ENCODE data around the gene ZNF775. TPM values are rescaled to one million over a fixed set of nuclear protein-coding genes. Genes with fewer than 3 reads are reported as not detected.
A peak's percentile ranks its signal among the peaks of the same experiment; 100 is the strongest.

ZNF775 gene
- total RNA-seq, 2 experiments from 2014 or later, result 5.4 to 6.4 TPM

DNA sequence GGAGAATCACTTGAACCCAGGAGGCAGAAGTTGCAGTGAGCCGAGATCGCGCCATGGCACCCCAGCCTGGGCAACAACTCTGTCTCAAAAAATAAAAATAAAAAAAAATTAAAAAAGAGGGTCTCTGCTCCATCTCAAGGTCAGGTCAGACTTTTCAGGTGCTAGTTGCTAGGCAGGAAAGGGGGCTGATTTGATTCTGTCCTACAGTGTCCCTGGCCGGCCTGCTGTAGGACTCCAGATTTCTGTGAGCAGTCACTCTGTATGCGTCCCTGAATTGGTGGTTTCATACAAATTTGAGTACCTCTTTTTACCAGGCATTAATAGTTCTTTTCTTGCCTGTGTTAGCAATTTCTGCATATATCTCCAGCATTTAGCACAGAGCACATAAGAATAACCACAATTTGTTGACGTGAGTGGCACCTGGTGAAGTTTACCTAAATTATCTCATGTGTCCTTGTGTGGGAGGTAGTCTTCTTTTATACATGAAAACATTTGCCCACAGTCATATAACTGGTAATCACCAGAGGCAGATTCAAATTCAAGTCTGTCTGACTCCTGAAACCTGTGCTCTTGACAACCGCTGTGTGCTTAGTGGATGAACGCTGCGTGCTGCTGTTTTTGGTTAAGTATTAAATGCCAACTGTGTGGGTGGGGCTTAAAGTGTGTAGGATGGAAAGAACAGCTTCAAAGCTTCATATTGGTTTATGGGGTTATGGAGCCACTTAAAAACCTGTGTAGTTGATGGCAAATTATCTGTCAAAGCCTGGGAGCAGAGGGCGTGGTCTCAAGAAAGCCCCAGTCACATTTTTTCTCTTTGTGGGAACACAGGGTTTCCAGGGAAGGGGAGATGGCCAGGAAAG lies 3.2 kb upstream of the ZNF775 start:
- H3K27ac Mint-ChIP-seq, result peak overlapping the region; percentile 5
- H3K4me3 Mint-ChIP-seq, result no peak overlapping the region
- H3K27me3 Mint-ChIP-seq, result no peaks in the 10 kb centered on the region
- peaks cover 9% of the 10 kb centered on the region for H3K36me3 Mint-ChIP-seq
- H3K9me3 Mint-ChIP-seq, result no peaks in the 10 kb centered on the region
- no peak for ATAC-seq (ENCODE audit: low read depth)
- POLR2A ChIA-PET, result no interaction called here
- peak; percentile 18 for DNase-seq
- H3K4me1 Mint-ChIP-seq, result peaks cover 34% of the 10 kb centered on the region

DNA sequence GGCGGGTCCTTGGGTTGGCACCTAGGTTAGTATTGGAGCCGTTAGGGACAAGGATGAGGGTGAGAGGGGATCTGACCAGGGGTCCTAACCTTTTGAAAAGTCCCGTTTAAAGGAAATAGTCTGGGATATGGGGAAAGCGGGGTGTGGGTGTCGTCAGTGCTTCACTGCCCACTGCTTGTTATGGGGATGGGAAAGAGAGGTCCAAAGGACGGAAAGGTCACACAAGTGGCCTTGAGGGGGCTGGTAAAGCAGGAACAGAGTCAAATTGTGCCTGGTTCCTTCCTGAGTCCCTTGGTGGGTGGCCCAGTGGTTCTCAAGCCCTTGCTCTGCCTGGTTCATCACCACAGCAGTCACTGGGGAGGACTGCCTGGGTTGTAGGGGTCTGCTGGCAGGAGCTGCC lies 2.6 kb upstream of the ZNF775 start:
- DNase-seq (peak; percentile 18), ATAC-seq (ENCODE audit: low read depth) (no peak)
- Mint-ChIP-seq H3K27me3 (no peaks in the 10 kb centered on the region), H3K4me3 (no peak overlapping the region), H3K27ac (no peak overlapping the region), H3K36me3 (peaks cover 9% of the 10 kb centered on the region), H3K4me1 (peaks cover 36% of the 10 kb centered on the region), H3K9me3 (no peaks in the 10 kb centered on the region)
- POLR2A ChIA-PET, result interaction anchor here (2.1 kb wide), 1 partner anchor 8 kb away, joined by 14 read pairs; the partner anchor contains the start of gene REPIN1

DNA sequence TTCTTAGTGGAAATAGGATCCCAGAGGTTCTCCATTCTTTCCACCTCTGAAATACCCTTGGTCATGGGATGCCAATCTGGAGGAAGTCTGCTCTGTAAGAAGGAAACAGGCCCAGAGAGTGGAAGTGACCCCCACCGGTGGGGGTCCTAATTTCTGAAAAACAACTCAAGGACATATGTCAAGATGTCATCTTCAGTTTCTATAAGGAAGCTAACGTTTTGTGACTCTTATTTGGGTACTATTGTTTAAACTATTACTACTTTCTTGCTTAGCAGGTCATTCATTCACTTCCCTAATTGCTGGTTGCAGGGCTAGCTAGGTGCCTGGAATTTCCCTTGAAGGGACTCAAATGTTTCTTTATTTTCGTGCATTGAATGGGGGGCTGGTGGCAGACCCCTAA lies 1.9 kb upstream of the ZNF775 start:
- POLR2A ChIA-PET, result interaction anchor here (1.1 to 2.1 kb wide), 3 partner anchors 8 to 27 kb away, joined by 4 to 14 read pairs (median 5); partner anchors contain the start of gene REPIN1
- Mint-ChIP-seq H3K9me3 (no peaks in the 10 kb centered on the region), H3K4me1 (peaks cover 36% of the 10 kb centered on the region), H3K27ac (no peak overlapping the region), H3K4me3 (peak overlapping the region; percentile 80), H3K36me3 (peaks cover 9% of the 10 kb centered on the region), H3K27me3 (no peaks in the 10 kb centered on the region)
- DNase-seq (no peak), ATAC-seq (ENCODE audit: low read depth) (no peak)

DNA sequence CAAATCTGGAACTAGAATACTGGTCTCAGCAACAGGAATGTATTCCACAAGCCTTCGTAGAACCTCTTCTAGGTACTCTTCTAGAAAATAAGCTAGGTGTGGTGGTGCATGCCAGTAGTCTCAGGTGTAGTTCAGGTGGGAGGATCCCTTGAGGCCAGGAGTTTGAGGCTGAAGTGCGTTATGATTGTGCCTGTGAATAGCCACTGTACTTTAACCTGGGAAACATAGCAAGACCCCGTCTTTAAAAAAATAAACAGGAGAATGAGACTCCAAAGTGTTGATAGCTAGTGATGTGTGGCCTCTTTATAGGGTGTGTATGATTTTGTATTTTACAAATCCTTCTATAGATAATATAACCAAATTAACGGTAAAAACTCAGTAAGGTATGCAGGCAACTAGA lies 1.5 kb upstream of the ZNF775 start:
- peaks cover 36% of the 10 kb centered on the region for H3K4me1 Mint-ChIP-seq
- H3K36me3 Mint-ChIP-seq, result peaks cover 9% of the 10 kb centered on the region

DNA sequence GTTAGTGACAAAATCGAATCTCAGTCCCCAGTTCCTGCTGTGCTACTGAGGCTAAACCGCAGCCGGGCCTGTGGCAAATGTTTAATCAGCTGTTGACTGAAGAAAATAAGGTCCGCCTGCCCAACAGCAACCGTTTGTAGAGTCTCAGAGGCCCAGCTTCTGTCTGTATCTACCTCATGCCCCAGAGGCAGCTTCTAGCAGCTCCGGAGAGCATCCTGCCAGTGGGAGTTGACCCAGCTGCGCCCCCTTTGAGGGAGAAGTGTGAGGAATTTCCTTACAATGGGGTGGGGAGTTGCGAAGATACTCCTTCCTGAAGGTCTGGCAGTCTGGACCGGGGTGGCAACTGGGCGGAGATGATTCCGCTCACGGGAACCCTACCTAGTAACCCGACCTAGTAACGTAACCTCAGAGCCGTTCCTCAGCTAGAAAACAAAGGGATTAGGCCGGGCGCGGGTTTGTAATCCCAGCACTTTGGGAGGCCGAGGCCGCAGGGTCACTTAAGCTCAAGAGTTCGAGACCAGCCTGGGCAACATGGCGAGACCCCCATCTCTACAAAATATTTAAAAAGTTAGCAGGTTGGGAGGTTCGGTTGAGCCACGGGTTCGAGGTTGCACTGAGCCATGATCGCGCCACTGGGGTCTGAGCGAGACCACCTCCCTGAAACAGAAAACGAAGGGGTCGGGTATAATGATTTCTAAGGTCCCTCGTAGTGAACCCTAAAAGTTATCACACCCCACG lies 846 bp upstream of the ZNF775 start:
- no peaks in the 10 kb centered on the region for H3K9me3 Mint-ChIP-seq
- POLR2A ChIA-PET, result interaction anchor here (0.8 to 2.1 kb wide), 7 partner anchors 9 to 73 kb away, joined by 3 to 14 read pairs (median 5); partner anchors contain the start of genes ACTR3C, GIMAP8, LRRC61 and REPIN1
- H3K27ac Mint-ChIP-seq, result peak overlapping the region; percentile 58
- peaks cover 38% of the 10 kb centered on the region for H3K4me1 Mint-ChIP-seq
- no peaks in the 10 kb centered on the region for H3K27me3 Mint-ChIP-seq
- peak overlapping the region; percentile 80 for H3K4me3 Mint-ChIP-seq
- H3K36me3 Mint-ChIP-seq, result peaks cover 8% of the 10 kb centered on the region
- peak; percentile 52 for DNase-seq
- ATAC-seq (ENCODE audit: low read depth), result no peak

More for the DNA sequence above, 1.5 kb upstream of the ZNF775 start:
- ATAC-seq (ENCODE audit: low read depth) (no peak), DNase-seq (no peak)
- Mint-ChIP-seq H3K27ac (peak overlapping the region; percentile 23), H3K4me3 (peak overlapping the region; percentile 80), H3K9me3 (no peaks in the 10 kb centered on the region), H3K27me3 (no peaks in the 10 kb centered on the region)
- POLR2A ChIA-PET, result interaction anchor here (0.8 to 2.1 kb wide), 6 partner anchors 9 to 74 kb away, joined by 3 to 14 read pairs (median 4); partner anchors contain the start of genes ACTR3C, GIMAP8, LRRC61 and REPIN1

DNA sequence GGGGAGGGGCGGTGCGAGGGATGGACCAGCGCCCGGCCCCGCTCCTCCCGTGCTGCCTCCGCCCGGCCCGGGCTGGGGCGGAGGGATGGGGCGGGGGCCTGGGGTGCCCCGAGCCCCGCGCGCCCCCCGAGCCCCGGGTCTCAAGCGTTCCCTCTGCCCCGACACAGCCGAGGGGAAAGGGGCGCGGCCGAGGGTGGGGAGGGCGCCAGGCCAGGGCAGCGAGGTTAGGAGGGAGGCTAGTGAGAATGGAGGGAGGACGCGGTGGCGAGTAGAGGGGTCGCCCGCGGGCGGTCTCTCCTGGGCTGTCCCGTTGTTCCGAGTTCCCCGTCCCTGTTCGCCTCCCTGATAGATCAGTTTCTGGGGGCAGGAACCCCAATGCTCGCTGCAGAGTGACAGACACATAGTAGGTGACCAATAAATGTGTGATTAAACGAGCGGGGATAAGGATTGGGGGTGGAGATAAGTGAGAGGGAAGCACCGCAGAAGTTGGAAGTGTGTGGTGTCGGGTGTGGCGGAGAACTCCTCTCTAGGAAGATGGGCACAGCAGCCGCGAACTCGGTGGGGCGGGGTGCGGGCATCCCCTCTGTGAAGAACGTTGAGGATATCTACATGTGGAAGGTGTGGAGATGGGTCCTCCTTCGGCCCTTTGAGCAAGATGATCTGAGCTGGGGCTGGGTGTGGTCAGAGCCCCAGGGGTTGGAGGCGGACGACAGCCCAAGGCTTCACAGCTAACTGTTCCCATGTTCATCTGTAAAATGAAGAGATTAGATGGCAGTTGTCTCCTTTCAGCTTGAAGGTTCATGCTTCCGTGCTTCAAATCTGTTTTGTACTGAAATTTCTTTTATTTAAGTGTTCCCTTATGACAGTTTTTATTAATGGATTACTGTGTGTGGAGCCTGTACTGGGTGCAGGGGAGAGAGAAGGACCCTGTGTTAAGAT lies 580 bp downstream of the ZNF775 start:
- Mint-ChIP-seq H3K27me3 (no peaks in the 10 kb centered on the region), H3K36me3 (peaks cover 5% of the 10 kb centered on the region), H3K9me3 (no peaks in the 10 kb centered on the region), H3K4me3 (peak overlapping the region; percentile 99), H3K4me1 (peaks cover 40% of the 10 kb centered on the region), H3K27ac (peak overlapping the region; percentile 78)
- DNase-seq (no peak), ATAC-seq (ENCODE audit: low read depth) (peak; percentile 56)
- POLR2A ChIA-PET, result interaction anchor here (0.5 kb wide), 1 partner anchor 25 kb away, joined by 3 read pairs; no protein-coding TSS in a partner anchor

DNA sequence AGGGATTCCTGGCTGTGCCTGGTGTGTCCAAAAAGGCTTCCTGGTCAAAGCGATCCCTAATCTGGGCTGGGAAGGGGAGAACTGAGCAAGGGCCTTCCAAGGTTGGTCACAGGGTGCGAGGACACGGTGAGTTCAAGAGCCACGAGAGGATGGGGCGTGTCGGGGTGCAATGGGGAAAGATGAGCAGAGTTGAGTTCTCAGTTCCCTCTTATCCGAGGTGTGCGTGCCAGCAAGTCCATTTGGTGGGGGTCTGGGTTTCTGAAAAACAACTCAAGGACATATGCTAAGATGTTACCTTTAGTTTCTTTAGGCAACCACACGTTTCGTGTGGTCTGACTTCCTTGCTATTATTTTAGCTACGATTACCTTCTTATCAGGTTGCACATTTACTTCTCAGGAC lies 1.3 kb downstream of the ZNF775 start:
- Mint-ChIP-seq H3K27ac (no peak overlapping the region), H3K27me3 (no peaks in the 10 kb centered on the region), H3K4me3 (peak overlapping the region; percentile 99), H3K36me3 (peaks cover 5% of the 10 kb centered on the region), H3K9me3 (no peaks in the 10 kb centered on the region), H3K4me1 (peaks cover 40% of the 10 kb centered on the region)
- ATAC-seq (ENCODE audit: low read depth), result no peak
- POLR2A ChIA-PET, result no interaction called here
- DNase-seq, result peak; percentile 17

DNA sequence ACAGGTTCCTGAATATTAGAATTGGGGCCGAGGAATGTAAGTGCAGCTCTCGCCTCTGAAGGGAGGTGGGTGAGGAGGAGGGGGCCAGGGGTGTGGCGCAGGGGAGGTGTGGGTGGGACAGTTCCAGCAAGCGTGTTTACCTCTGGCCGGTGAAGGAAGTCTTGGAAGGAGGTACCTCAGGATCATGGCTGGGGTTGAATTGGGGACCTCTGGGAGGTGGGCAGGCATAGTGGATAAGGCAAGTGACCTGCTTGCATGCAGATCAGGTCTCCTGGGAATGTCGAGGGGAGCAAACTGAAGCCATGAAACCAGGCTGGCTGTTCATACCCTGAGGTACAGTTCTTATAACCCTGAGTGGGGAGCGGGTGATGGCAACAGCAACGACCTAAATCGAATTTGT lies 2.0 kb downstream of the ZNF775 start:
- Mint-ChIP-seq H3K4me3 (no peak overlapping the region), H3K36me3 (peaks cover 5% of the 10 kb centered on the region), H3K27me3 (no peaks in the 10 kb centered on the region), H3K9me3 (no peaks in the 10 kb centered on the region), H3K27ac (no peak overlapping the region), H3K4me1 (peaks cover 37% of the 10 kb centered on the region)
- DNase-seq (no peak), ATAC-seq (ENCODE audit: low read depth) (no peak)
- POLR2A ChIA-PET, result no interaction called here

DNA sequence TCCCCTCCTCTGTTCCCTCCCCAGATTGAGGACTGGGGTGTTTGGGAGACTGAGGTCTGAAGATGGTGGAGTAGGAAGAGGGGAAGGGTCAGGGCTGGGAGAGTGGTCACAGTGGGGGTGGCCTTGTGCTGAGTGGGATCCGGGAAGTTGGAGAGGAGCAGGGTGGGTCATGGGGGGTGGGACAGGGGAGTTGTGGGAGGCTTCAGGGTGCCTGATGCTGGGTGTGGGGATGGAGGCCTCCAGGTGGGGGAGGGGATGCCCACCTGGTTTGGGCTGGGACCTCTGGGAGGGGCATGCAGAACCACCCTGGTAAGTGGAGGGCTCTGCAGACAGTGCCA lies 2.6 kb downstream of the ZNF775 start:
- peaks cover 7% of the 10 kb centered on the region for H3K36me3 Mint-ChIP-seq
- no peak overlapping the region for H3K4me3 Mint-ChIP-seq
- H3K9me3 Mint-ChIP-seq, result no peaks in the 10 kb centered on the region
- DNase-seq (no peak), ATAC-seq (ENCODE audit: low read depth) (no peak)
- no peaks in the 10 kb centered on the region for H3K27me3 Mint-ChIP-seq
- POLR2A ChIA-PET, result no interaction called here
- peaks cover 34% of the 10 kb centered on the region for H3K4me1 Mint-ChIP-seq
- H3K27ac Mint-ChIP-seq, result no peak overlapping the region

DNA sequence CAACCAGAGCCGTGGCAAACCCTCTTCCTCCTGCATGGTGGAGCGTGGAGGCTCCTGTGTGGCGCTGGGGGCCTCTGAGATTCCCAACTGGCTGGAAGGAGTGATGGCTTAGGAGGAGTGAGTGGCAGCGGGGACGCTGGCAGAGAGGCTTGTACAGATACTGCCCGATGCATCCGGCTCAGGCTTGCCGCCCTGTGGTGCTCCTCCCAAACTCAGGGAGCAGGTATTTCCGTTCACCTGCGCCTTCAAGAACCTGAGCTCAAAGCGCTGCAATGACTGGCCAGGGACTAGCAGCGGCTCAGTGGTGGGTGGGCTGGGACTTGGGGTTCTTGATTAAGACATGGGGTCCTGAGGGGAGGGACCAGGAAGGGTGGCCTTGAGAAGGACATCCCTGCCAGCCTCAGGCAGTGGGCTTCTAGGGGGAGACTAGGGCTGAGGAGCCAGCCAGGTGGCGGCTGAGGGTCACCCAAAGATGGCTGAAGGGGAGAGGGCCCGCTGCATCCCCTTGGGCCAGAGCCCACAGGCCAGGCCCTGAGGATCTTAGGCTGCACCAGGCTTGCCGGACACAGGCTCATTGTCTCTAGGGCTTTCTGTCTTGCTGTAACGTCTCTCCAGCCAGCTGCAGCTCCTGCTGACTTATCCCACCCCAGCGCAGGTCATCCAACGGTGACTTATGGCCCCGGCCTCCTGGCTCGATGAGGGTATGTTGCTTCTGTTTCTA lies 3.2 kb downstream of the ZNF775 start:
- Mint-ChIP-seq H3K27me3 (no peaks in the 10 kb centered on the region), H3K9me3 (no peaks in the 10 kb centered on the region), H3K36me3 (peaks cover 7% of the 10 kb centered on the region), H3K4me3 (no peak overlapping the region), H3K4me1 (peaks cover 35% of the 10 kb centered on the region), H3K27ac (no peak overlapping the region)
- POLR2A ChIA-PET, result no interaction called here
- ATAC-seq (ENCODE audit: low read depth) (no peak), DNase-seq (no peak)

DNA sequence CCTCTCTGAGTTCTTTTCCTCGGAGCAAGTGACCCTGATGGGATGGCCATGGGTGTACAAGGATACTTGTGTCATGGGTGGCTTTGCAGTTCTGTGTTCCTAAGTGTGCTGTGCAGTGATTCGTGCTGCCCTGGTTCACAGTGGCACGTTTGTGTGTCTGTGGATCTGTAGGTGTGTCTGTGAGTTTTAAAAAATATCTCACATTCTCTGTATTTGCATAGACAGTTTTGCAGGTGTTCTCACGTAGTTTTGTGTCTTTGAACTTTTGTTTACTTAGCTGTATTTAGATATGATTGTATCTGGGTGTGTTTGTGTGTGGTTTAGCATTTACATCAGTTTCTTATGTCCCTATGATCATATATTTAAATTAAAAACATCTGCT lies 3.7 kb downstream of the ZNF775 start:
- POLR2A ChIA-PET, result no interaction called here
- Mint-ChIP-seq H3K27ac (no peak overlapping the region), H3K36me3 (peaks cover 7% of the 10 kb centered on the region), H3K27me3 (no peaks in the 10 kb centered on the region), H3K4me3 (no peak overlapping the region), H3K9me3 (no peaks in the 10 kb centered on the region), H3K4me1 (peaks cover 29% of the 10 kb centered on the region)
- DNase-seq, result no peak
- ATAC-seq (ENCODE audit: low read depth), result no peak

DNA sequence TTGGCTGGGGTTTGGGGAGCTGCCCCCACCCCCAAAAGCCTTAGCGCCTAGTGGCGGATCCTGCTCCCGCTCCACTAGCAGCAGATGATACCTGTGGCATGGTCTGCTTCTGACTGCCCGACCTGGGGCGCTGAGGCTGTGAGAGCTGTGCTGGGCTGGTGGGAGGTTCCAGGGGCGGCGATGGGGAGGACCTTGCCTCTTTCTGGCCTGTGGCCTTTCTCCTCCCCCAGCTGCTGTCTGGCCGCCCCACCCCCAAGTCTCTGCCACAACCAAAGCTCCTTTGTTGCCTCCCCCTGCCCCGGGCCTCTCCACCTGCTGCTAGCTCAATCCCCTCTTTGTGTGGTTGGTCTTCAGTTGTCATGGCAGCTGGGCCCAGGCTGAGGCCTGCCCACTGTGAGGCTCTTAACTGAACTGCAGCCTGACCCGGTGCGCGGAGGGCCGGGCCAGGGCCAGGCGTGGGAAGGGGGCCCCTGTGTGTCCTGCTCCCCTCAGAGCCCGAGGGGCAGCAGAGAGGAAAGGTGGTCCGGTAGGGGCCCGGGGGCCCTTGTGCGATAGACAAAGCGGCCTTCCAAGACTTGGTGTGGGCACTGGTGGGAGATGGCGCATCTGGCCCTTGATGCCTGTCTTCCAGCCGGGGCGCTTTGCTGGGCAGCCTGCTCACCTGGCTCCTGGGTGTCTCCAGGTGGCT lies 4.7 kb downstream of the ZNF775 start:
- no peak for ATAC-seq (ENCODE audit: low read depth)
- H3K36me3 Mint-ChIP-seq, result peaks cover 7% of the 10 kb centered on the region
- H3K4me1 Mint-ChIP-seq, result peaks cover 24% of the 10 kb centered on the region
- POLR2A ChIA-PET, result no interaction called here
- no peak for DNase-seq
- H3K27ac Mint-ChIP-seq, result no peak overlapping the region
- H3K9me3 Mint-ChIP-seq, result no peaks in the 10 kb centered on the region
- no peaks in the 10 kb centered on the region for H3K27me3 Mint-ChIP-seq
- H3K4me3 Mint-ChIP-seq, result no peak overlapping the region
